Panc1 (cell line): Measurements from ENCODE around the gene MSH4.

Source experiments
- REST ChIP-seq, 2 experiments: IDR thresholded peaks; 2 replicates each; pipeline ENCODE4 v1.6.1; 2011 to 2012; ENCODE audit warnings: low read depth in 2 of 2, control low read depth in 1 of 2, low read length in 1 of 2, mild to moderate bottlenecking in 1 of 2, moderate library complexity in 1 of 2; ENCODE audit not compliant: insufficient read depth in 1 of 2
- TF ChIP-seq, protein P1 (sequence below): fragments of 450-650 bp; IDR thresholded peaks from 2 replicates; pipeline ENCODE4 v1.5.1; 2017; ENCODE audit warnings: mild to moderate bottlenecking

DNA sequence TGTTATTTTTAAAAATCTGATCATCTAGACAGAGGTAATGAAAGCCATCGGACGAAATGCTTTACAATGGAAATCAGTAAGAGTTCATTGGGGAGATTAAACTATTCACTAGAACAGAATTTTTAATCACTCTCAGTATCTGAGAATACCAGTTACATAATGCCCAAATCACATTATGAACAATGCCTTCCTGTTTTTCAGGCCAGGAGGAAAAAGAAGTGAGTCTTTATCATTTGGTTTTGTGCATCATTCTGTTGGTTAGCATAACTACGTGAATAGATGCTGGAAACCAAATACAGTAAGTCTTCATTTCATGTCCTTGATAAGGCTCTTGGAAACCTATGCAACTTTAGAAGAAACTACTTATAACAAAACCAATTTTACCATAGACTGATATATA lies 153.5 kb downstream of the MSH4 start:
- no peak for TF ChIP-seq REST (IDR thresholded peaks at IDR 0.05; ENCODE audit: insufficient read depth in 1 of 2, low read depth in 2 of 2, low read length in 1 of 2)
- TF ChIP-seq, protein P1, sequence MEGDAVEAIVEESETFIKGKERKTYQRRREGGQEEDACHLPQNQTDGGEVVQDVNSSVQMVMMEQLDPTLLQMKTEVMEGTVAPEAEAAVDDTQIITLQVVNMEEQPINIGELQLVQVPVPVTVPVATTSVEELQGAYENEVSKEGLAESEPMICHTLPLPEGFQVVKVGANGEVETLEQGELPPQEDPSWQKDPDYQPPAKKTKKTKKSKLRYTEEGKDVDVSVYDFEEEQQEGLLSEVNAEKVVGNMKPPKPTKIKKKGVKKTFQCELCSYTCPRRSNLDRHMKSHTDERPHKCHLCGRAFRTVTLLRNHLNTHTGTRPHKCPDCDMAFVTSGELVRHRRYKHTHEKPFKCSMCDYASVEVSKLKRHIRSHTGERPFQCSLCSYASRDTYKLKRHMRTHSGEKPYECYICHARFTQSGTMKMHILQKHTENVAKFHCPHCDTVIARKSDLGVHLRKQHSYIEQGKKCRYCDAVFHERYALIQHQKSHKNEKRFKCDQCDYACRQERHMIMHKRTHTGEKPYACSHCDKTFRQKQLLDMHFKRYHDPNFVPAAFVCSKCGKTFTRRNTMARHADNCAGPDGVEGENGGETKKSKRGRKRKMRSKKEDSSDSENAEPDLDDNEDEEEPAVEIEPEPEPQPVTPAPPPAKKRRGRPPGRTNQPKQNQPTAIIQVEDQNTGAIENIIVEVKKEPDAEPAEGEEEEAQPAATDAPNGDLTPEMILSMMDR: no peak
